Measurements from ENCODE around the gene LRRC45. TPM values are rescaled to one million over a fixed set of nuclear protein-coding genes. Genes with fewer than 3 reads are reported as not detected.

Gene LRRC45
- total and polyA plus RNA-seq, 9 donors, result 0.67 to 16.4 (median 7.1) TPM

DNA sequence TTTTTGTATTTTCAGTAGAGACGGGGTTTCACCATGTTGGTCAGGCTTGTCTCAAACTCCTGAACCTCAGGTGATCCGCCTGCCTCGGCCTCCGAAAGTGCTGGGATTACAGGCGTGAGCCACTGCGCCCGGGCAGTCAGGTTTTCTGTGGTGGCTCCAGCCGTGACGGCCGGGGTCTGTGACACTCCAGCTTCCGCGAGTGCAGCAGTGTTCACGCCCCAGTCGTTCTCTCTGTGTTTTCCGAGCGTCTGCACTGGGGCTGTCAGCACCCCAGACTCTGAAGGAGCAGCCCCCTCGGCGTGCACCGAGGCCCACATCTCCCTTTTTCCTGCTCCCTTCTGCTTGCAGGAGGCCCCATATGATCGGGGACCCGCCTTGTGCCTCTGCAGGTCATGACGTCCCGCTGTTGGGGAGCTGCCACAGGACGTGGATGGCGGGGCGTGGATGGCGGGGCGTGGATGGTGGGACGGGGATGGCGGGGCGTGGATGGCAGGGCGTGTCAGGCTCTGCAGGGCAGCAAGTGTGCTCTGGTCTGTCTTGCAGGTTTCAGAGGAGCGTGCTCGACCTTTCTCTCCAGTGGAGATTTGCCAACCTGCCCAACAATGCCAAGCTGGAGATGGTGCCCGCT is 40.0 kb upstream of the LRRC45 start:
- no peak overlapping the region for H3K27ac ChIP-seq
- H3K27me3 ChIP-seq, result no peaks in the 10 kb centered on the region
- no peaks in the 10 kb centered on the region for H3K9me3 ChIP-seq
- 94 to 95% (median 95%) methylated on average over 35 of the region's 35 CpGs for WGBS, 3 donors
- H3K4me3 ChIP-seq, result no peak overlapping the region
- H3K36me3 ChIP-seq, result no peaks in the 10 kb centered on the region
- peaks cover 4% of the 10 kb centered on the region for H3K4me1 ChIP-seq (ENCODE audit: insufficient read depth)
- DNase-seq, result no peak
- TF ChIP-seq, protein P1, sequence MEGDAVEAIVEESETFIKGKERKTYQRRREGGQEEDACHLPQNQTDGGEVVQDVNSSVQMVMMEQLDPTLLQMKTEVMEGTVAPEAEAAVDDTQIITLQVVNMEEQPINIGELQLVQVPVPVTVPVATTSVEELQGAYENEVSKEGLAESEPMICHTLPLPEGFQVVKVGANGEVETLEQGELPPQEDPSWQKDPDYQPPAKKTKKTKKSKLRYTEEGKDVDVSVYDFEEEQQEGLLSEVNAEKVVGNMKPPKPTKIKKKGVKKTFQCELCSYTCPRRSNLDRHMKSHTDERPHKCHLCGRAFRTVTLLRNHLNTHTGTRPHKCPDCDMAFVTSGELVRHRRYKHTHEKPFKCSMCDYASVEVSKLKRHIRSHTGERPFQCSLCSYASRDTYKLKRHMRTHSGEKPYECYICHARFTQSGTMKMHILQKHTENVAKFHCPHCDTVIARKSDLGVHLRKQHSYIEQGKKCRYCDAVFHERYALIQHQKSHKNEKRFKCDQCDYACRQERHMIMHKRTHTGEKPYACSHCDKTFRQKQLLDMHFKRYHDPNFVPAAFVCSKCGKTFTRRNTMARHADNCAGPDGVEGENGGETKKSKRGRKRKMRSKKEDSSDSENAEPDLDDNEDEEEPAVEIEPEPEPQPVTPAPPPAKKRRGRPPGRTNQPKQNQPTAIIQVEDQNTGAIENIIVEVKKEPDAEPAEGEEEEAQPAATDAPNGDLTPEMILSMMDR (IDR thresholded peaks at IDR 0.05), result no peak
- TF ChIP-seq POLR2A (IDR thresholded peaks at IDR 0.05) (no peak), EP300 (IDR thresholded peaks at IDR 0.05) (no peak)
- intact Hi-C loops (cut with DNase I), result no loop called here

DNA sequence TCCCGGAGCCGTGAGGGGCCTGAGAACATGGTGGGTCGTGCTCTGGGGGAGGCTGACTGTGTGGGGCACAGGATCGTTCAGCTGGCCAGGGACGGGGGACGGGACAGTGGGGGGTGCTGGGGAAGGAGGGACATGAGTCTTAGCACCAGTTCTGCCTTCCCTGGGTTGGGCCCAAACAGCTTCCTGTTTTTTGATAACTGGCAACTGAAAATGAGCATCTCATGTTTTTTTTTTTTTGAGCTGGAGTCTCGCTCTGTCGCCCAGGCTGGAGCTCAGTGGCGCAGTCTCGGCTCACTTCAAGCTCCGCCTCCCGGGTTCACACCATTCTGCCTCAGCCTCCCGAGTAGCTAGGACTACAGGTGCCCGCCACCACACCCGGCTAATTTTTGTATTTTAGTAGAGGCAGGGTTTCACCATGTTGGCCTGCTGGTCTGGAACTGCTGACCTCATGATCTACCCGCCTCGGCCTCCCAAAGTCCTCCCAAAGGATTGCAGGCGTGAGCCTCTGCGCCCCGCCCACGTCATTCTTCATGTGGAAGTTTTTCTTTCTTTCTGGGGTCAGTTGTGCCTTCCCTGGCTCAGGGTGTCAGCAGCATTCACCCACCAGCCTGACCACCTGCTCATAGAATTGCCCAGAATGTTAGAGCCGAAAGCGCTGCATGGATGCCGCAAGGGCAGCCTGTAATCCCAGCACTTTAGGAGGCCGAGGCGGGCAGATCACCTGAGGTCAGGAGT is 39.3 kb upstream of the LRRC45 start:
- H3K36me3 ChIP-seq, result no peaks in the 10 kb centered on the region
- intact Hi-C loops (cut with DNase I), result no loop called here
- TF ChIP-seq, protein P1 (IDR thresholded peaks at IDR 0.05), result no peak
- TF ChIP-seq POLR2A (IDR thresholded peaks at IDR 0.05), result no peak
- TF ChIP-seq EP300 (IDR thresholded peaks at IDR 0.05), result no peak
- no peaks in the 10 kb centered on the region for H3K9me3 ChIP-seq
- DNase-seq, result no peak
- H3K27me3 ChIP-seq, result no peaks in the 10 kb centered on the region
- no peaks in the 10 kb centered on the region for H3K4me1 ChIP-seq (ENCODE audit: insufficient read depth)
- WGBS, 3 donors, result 92 to 94% (median 94%) methylated on average over 26 of the region's 26 CpGs
- no peak overlapping the region for H3K4me3 ChIP-seq
- no peak overlapping the region for H3K27ac ChIP-seq

DNA sequence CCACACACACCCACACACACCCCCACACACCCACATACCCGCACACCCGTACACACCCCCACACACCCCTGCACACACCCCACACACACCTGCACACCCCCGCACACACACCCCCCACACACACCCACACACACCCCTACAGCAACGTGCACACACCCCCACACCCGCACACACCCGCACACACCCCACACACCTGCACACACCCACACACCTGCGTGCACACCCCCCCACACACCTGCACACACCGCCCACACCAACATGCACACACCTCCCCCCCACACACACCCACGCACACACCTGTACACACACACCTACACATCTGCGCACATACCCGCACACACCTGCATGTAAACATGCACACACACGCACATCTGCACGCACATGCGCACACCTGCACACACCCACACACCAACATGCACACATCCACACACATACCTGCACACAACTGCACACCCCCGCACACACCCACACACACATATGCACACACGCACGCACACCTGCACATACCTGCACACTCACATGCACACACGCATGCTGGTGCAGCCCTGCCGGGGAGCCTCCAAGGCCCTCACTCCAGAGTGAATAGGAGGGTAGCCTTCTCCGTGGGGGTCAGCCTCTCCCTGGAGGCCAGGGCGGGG is 38.2 kb upstream of the LRRC45 start:
- Histone ChIP-seq H3K27ac (no peak overlapping the region), H3K4me1 (ENCODE audit: insufficient read depth) (no peaks in the 10 kb centered on the region), H3K9me3 (no peaks in the 10 kb centered on the region), H3K27me3 (no peaks in the 10 kb centered on the region), H3K4me3 (no peak overlapping the region), H3K36me3 (no peaks in the 10 kb centered on the region)
- DNase-seq, result no peak
- intact Hi-C loops (cut with DNase I), result no loop called here
- WGBS, 3 donors, result 81 to 87% (median 84%) methylated on average over 21 of the region's 21 CpGs
- TF ChIP-seq, protein P1 (IDR thresholded peaks at IDR 0.05), result no peak
- no peak for TF ChIP-seq POLR2A (IDR thresholded peaks at IDR 0.05)

DNA sequence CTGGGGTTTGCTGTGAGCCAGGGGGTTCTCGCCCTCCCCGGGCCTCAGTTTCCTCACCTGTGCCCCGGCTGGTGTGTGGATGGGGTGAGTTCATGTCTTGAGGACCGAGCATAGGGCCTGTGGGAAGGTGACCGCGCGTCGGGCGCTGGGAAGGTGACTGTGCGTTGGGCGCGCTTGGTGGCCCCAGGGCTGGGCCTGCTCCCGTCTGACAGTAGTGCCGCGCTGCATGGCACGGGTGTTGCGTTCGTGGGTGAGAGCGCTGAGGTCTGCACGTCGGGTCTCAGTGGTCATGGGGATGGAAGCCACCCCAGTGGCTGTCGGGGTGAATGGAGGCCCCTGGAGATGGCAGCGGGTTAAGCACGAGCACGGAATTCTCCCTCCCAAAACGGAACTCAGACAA is 36.5 kb upstream of the LRRC45 start:
- no peak for DNase-seq
- no peaks in the 10 kb centered on the region for H3K4me1 ChIP-seq (ENCODE audit: insufficient read depth)
- H3K27ac ChIP-seq, result no peak overlapping the region
- no peak overlapping the region for H3K4me3 ChIP-seq
- intact Hi-C loops (cut with DNase I), result no loop called here
- no peaks in the 10 kb centered on the region for H3K36me3 ChIP-seq
- no peaks in the 10 kb centered on the region for H3K9me3 ChIP-seq
- TF ChIP-seq, protein P1 (IDR thresholded peaks at IDR 0.05), result no peak
- no peak for TF ChIP-seq EP300 (IDR thresholded peaks at IDR 0.05)
- no peak for TF ChIP-seq POLR2A (IDR thresholded peaks at IDR 0.05)
- WGBS, 3 donors, result 93 to 94% (median 94%) methylated on average over 26 of the region's 26 CpGs
- H3K27me3 ChIP-seq, result no peaks in the 10 kb centered on the region
